HuH-7 (cell line): ENCODE data around the gene NFIL3.
"Not testable (repeated sequence)": the region's sequence is repeated elsewhere in the genome, so short reads cannot be mapped to it uniquely, and the experiment has no call there.

Source experiments
- DNase-seq: peaks from one replicate; pipeline ENCODE4 v3.0.0; 2011; ENCODE audit warnings: low spot score

Gene NFIL3

DNA sequence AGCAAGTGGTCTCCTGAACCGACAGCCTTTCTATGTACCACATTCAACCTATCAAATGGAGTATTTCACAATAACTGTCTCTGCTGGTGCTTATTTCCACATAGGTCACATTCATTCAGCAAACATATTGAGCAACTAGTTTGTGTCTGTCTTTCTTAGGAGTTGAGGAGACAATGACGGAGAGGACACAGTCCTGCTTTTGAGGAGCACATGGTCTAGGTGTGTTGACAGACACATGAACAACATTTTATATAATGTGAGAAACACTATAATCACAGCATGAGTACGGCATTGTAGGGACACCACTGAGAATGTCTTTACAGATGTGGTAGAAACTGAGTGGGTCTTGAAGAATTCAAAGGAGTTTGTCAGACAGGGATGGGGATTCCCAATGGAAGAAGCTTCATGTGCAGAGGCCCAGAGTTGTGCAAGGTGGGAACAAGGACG is 28.5 kb downstream of the NFIL3 start:
- no peak for DNase-seq

DNA sequence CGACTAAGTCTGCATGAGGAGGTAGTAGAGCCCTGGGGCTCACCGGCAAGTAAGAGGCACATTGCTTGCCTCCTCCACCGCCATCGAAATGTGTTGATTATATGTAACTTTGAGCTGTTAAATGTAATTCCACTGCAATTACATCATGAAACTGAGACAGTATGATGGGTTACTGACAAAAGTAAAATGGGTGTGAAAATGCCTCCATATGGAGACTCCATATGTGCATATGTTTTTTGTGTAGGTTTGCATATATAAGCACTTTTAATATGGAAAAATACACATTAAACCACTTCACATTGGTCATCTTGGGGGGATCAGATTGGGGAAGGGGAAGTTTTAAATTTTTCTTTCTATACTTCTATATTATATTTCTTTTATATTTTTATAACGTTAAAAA is 29.8 kb downstream of the NFIL3 start:
- no peak for DNase-seq

GRCh38 chr9:91392435-91392834 is 31.2 kb downstream of the NFIL3 start:
- DNase-seq: no peak

DNA sequence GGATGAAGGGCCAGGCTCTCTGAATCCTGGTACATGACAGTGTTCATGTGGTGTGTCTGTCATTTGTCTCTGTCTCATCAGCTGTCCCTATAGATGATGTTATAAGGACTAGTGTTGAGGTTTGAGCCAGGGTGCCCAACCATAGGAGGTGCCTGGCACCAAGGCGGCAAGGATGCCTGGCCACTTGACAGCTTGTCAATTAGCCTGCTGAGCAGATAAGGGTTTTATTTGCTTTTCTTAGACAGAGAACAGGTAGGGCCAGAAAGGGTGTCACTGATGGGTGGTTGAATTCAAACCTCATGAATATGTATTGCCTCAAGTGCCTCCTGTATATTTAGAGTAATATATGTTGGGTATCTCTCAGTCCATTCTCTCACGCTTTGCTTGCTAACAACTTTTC is 31.8 kb downstream of the NFIL3 start:
- DNase-seq: no peak

- no peak for DNase-seq
Observed at GRCh38 chr9:91391412-91391811, 32.2 kb downstream of the NFIL3 start.

- DNase-seq: not testable (repeated sequence)
Observed at GRCh38 chr9:91389686-91390085, 33.9 kb downstream of the NFIL3 start.

- DNase-seq: no peak
Observed at GRCh38 chr9:91386765-91387164, 36.9 kb downstream of the NFIL3 start.

DNA sequence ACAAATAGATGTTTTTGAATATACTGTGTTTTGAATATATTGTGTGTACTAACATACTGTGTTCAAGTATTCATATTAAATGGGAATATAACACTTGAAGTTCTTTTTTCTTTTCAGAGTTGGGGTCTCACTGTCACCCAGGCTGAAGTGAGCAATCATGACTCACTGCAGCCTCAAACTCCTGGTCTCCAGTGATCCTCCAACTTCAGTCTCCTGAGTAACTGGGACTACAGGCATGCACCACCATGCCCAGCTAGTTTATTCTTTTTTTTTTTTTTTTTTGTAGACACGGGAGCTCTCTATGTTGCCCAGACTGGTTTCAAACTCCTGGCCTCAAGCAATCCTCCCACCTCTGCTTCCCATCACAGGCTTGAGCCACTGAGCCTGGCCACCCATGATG is 38.7 kb downstream of the NFIL3 start:
- DNase-seq: no peak

DNA sequence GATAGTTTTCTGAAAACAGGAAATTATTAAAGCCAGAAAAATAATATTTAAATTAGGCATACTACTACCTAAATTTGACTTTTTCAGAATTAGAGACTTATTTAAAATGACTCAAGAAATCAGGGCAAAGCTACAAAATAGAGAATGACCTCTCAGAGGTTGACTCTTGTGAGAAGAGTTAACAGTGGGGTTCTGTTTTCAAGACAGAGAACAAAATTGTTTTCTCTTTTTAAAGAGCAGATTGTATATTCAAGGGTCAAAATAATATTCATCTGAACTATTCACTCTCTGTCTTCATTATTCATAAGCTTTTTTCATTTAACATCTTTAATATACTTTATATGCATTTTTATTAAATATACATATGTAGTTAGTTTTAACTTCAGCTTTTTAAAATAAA is 40.1 kb downstream of the NFIL3 start:
- DNase-seq: no peak

- DNase-seq: no peak
Observed at GRCh38 chr9:91382298-91382697, 41.3 kb downstream of the NFIL3 start.

DNA sequence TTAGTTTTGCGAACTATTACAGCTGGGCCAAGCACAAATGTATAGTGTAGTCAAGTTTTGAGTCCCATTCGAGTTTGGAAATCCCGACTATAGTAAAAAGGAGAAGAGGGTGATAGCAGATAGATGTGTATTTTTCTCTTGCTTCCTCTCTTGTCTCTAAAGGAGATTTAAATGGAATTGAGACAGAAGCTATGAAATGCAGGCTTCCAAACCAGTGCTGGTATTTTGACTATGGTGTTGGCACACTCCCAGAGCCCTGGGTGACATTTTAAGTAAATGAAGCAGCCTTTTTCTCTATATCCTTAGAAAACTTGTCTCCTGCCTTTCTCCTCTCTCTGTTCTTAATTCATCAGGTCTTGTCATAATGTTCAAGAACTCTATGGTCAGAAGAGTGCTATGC is 44.2 kb downstream of the NFIL3 start:
- DNase-seq: no peak

DNA sequence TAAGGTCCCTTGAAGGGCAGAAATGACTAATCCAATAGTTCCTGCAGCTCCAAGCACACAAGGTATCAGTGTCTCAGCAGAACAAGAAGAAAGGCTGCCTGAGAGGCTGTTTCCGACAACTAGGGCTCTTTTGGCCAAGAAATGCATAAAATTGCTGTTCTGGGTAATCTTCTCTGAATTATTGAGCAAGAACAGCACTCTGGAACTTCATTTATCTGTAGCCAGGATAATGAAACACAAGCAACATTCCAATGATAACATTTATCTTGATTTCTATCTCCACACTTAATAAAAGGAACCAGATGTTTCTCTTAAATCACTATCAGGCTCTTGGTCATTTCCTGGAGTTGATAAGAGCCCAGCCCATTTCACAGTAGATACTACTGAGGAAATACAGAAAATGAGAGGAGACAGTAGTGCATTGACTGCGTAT is 44.9 kb downstream of the NFIL3 start:
- no peak for DNase-seq

DNA sequence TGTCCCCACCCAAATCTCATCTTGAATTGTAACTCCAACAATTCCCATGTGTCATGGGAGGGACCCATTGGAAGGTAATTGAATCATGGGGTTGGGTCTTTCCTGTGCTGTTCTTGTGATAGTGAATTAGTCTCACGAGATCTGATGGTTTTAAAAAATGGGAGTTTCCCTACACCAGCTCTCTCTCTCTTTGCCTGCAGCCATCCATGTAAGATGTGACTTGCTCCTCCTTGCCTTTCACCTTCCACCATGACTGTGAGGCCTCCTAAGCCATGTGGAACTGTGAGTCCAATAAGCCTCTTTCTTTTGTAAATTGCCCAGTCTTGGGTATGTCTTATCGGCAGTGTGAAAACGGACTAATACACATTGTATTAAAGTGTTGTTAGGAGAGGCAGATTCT is 45.6 kb downstream of the NFIL3 start:
- not testable (repeated sequence) for DNase-seq

- DNase-seq: no peak
Observed at GRCh38 chr9:91376239-91376638, 47.4 kb downstream of the NFIL3 start.

GRCh38 chr9:91374939-91375338 is 48.7 kb downstream of the NFIL3 start:
- no peak for DNase-seq

DNA sequence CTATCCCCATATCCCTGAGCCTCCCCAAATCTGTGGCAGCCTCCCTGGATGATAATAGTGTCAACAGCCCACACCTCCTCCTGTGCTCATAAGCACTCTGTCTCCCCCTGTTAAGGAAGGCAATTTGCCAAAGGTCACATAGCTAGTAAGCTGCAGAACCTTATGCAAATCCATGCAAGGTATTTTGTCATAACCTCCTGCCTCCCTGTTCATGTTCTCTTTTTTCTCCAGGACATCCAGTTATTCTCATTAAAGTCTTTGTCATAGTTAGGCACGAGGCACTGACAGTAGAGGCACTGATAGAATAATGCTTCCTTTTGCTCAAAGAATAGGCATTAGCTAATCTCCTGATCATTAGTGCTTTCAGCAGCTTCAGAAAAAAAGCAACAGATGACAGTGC is 51.7 kb downstream of the NFIL3 start:
- DNase-seq: no peak

DNA sequence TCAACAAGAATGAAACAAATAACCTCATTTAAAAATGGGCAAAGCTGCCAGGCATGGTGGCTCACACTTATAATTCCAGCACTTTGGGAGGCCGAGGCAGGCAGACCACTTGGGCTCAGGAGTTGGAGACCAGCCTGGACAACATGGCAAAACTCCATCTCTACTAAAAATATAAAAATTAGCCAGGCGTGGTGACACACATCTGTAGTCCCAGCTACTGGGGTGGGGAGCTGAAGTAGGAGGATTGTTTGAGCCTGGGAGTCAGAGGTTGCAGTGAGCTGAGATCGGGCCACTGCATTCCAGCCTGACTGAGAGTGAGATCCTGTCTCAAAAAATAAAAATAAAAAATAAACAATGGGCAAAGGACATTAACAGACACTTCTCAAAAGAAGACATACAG is 53.6 kb downstream of the NFIL3 start:
- DNase-seq: not testable (repeated sequence)

GRCh38 chr9:91364702-91365101 is 58.9 kb downstream of the NFIL3 start:
- DNase-seq: no peak

DNA sequence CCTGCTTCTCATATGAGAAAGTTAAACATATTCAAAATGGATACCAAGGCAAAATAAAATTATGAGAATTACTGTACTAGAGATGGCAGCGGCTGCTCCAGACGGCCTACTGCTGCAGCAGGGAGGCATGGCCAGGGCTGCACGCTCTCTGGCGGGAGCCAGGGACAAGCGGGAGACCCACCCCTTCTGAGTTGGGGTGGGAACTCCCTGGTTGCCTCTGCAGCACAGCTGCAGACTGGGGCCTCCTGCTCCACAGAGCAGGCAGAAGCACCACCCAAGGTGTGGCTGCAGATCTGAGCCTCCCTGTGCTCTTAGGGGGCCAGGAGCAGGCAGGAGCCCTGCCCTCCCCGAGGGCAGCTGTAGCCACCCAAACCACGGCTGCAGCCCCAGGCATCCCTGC is 59.6 kb downstream of the NFIL3 start:
- no peak for DNase-seq

DNA sequence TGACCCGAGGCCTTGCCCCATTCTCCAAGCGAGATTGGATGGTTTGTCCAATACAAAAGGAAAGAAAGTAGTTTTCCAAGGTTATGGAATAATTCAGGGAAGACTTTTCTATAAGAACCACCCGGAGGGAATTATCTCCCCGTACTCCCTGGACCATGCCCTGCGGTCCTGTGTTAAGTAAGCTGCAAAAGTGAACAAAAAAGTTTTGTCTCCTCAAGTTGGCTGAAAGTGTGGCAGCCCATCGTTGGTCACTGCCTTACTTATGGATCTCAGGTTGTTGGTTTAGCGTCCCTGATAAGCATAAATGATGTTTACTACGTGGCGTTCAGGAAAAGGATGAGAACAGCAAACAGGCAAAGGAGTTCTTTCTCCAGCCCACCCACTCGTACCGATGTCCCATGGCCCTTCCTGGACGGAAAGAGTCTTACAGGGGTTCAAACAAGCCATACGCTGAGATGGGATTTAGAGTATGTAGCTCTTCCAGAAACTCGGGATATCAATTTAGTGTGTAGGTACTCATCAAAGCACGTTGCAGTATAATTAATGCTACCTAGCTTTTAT is 61.5 kb downstream of the NFIL3 start:
- DNase-seq: no peak

DNA sequence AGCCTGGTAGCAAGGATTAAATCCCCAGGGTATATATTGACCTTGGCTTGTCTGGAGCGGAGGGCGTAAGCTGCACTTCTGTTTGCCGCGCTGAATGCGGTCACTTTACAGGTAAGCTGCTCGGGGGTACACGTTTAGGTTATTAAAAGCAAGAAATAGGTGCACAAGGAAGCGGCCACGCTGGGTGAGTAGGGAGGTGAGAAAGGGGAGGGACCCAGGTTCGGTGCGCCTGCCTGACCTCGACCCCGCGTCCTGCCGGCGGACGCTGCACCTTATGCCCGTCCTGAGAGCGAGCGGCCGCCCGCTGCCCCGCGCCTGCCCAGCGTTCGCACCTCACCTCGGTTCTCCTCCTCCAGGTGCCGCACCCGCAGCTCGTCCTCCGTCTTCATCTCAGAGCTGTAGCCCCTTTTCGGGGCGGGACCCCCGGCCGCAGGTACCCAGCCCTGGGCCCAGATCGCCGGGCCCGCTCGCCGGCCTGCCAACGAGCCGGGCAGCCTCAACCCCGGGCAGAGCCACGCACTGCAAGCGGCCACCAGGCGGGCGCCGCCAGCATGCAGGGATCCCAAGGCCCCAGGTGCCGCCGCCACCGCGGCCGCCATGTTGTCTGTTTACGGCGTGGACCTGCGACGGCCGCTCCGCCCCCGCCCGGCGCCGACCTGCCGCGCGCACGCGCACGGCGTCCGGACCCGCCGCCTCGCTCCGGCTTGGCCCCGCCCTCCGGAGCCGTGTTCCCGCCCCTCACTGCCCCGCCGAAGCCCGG is 62.2 kb downstream of the NFIL3 start, which contains the start of gene AUH:
TSS of gene AUH (minus strand) at position 628 of the 760 bp plus-strand sequence. CDS start at position 599, 29 bp downstream.
- DNase-seq: peak; percentile 84

DNA sequence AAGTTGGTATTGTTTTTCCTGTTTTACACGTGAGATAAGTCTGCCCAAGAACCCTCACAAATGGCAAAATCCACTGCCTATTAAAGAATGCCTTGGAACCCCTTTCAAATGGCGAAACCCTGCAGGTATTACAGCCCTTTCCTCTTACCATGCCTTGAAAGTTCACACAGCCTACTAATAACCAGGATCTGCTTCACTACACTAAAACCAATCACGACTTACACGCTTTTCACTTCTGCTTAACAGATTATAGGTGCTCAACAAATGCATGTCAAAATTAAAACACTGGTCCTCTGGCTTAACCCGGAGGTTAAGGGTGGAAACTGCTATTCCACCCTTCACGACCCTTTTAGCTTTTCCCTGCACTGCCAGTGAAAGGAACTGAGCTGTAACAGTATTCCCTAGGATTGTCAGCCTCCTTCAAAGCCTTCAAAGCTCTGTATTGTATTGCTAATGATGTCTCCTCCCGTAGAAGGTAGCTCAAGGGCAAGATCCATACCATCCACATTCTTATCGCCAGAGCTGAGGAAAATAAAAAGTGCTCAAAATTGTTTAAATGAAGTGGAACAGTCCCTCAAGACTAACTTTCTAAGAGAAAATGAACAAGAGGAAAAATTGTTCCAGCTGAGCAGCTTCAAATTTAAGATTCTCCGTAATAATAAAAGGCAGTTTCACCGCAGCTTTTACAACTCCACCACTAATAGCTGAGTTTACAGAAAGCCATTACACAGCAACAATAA is 62.9 kb downstream of the NFIL3 start:
- no peak for DNase-seq
